ENCODE results near the gene HOXA3. TPM values are rescaled to one million over a fixed set of nuclear protein-coding genes. Genes with fewer than 3 reads are reported as not detected.
A peak's percentile ranks its signal among the peaks of the same experiment; 100 is the strongest.

The HOXA3 gene
- total RNA-seq, 1 experiment from 2014 or later, result not detected

- H2BK5ac ChIP-seq (ENCODE audit: insufficient read length, low read length), result no peak overlapping the region
- no peak overlapping the region for H4K8ac ChIP-seq (replicated peaks; ENCODE audit: insufficient read length, low read depth, low read length)
- no peaks in the 10 kb centered on the region for H3K79me1 ChIP-seq (ENCODE audit: insufficient read depth, low read depth, low read length, poor library complexity, severe bottlenecking)
- no peaks in the 10 kb centered on the region for H4K20me1 ChIP-seq (ENCODE audit: control insufficient read depth, insufficient read depth, insufficient read length)
- H3K27ac ChIP-seq (ENCODE audit: insufficient read length, low read depth, low read length), result no peak overlapping the region
- no peak overlapping the region for H2AFZ ChIP-seq (ENCODE audit: low read length)
- Mint-ChIP-seq H3K4me3 (peak overlapping the region in 1 of 2 experiments; percentile 45; a peak in 1 of 5 replicates), H3K4me1 (peaks cover 7 to 26% of the 10 kb centered on the region in 2 experiments), H3K27me3 (ENCODE audit: low read depth) (peaks cover 100% of the 10 kb centered on the region), H3K36me3 (ENCODE audit: insufficient read depth in 1 of 3, low read depth in 3 of 3) (no peaks in the 10 kb centered on the region; a peak in 3 of 7 replicates), H3K27ac (no peak overlapping the region), H3K9me3 (peaks cover 2 to 15% of the 10 kb centered on the region in 2 experiments; a peak in 1 of 5 replicates)
- no peak overlapping the region for H3K4ac ChIP-seq (ENCODE audit: low read depth, low read length)
- no peak overlapping the region for H2BK20ac ChIP-seq (ENCODE audit: low read depth, low read length, poor library complexity, severe bottlenecking)
- H3K9ac ChIP-seq (ENCODE audit: extremely low read depth, insufficient read length, low read length), result no peak overlapping the region
- no peak overlapping the region for H3K23ac ChIP-seq (ENCODE audit: insufficient read length, low read depth, low read length)
- no peak overlapping the region for H4K91ac ChIP-seq (ENCODE audit: insufficient read length, low read depth, low read length)
- no peak overlapping the region for H3K56ac ChIP-seq (ENCODE audit: insufficient read length, low read depth, low read length)
- H3K14ac ChIP-seq (ENCODE audit: insufficient read depth, low read length), result no peak overlapping the region
- H3K4me1 ChIP-seq (ENCODE audit: insufficient read depth, low read length), result no peaks in the 10 kb centered on the region
- H3K4me2 ChIP-seq (ENCODE audit: insufficient read depth, insufficient read length, low read length), result no peak overlapping the region
- no peak overlapping the region for H3K18ac ChIP-seq (ENCODE audit: insufficient read length, low read depth, low read length)
- H3K27me3 ChIP-seq (ENCODE audit: insufficient read depth, low read length), result peaks cover 97% of the 10 kb centered on the region
- H2BK12ac ChIP-seq (ENCODE audit: insufficient read length, low read depth, low read length), result no peak overlapping the region
- WGBS (ENCODE audit: extremely low coverage, insufficient read length, low lambda C conversion rate), result no CpG with 5 or more reads among the region's 12 CpGs
- no peak overlapping the region for H4K5ac ChIP-seq (ENCODE audit: insufficient read length, low read depth, low read length)
- no peaks in the 10 kb centered on the region for H3K79me2 ChIP-seq (ENCODE audit: insufficient read depth, low read length)
- no peaks in the 10 kb centered on the region for H3K23me2 ChIP-seq (ENCODE audit: insufficient read length, low read depth, low read length, poor library complexity, severe bottlenecking)
- TF ChIP-seq CTCF (conservative IDR thresholded peaks at IDR 0.05), result no peak
- H2BK15ac ChIP-seq (ENCODE audit: low read depth, low read length), result no peak overlapping the region
- no peaks in the 10 kb centered on the region for H3K9me3 ChIP-seq (ENCODE audit: control insufficient read depth, low read depth, low read length)
- peak; percentile 24 for DNase-seq
- no peak overlapping the region for H3T11ph ChIP-seq (ENCODE audit: low read length)
- H2AK5ac ChIP-seq (ENCODE audit: insufficient read length, low read length), result no peak overlapping the region
- no peak overlapping the region for H2BK120ac ChIP-seq (ENCODE audit: low read depth, low read length, poor library complexity, severe bottlenecking)
Measured at GRCh38 chr7:27180431-27181420, 28.3 kb upstream of the HOXA3 start.

Measured in H9 (cell line).